ENCODE results near the gene DHDH. TPM values are rescaled to one million over a fixed set of nuclear protein-coding genes. Genes with fewer than 3 reads are reported as not detected.

DHDH gene
- polyA plus RNA-seq, 1 experiment = not detected

- DNase-seq (ENCODE audit: low read depth) = peak; percentile 51
- Histone ChIP-seq H3K36me3 (ENCODE audit: control insufficient read depth, insufficient read depth, low read length) (peaks cover 36% of the 10 kb centered on the region), H3K4me3 (ENCODE audit: low read depth, low read length) (no peak overlapping the region), H3K27me3 (ENCODE audit: control insufficient read depth, insufficient read depth, low read length) (no peaks in the 10 kb centered on the region)
- no peak for TF ChIP-seq CTCF (IDR thresholded peaks at IDR 0.05; ENCODE audit: insufficient read depth, low read depth, low read length)
- POLR2A ChIA-PET = interaction anchor here (0.6 kb wide), 1 partner anchor 145 kb away, joined by 5 read pairs; no protein-coding TSS in a partner anchor
- CTCF ChIA-PET = interaction anchor here (0.6 to 2.2 kb wide), 4 partner anchors 13 to 857 kb away, joined by 3 to 7 read pairs (median 4); no protein-coding TSS in a partner anchor
These were observed 56.3 kb downstream of the DHDH start for GRCh38 chr19:48989701-48990291.

DNA sequence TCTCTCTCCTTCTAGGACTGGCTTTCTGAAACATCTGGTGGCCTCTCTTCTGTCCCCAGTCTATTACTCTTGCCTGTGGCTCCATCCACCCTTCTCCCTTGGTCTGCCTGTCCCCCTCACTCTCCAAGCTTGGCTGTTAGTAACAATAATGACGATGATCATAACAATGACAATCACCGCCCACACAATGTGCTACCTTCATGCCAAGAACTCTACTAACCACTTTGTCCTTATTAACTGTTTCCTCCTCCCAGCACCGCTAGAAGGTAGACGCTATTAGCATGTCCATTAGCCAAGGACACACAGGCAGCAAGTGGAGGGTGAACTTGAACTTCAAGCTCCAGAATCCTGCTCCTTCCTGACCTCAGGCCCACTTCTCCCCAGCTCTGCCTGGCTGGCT, 56.9 kb downstream of the DHDH start:
- Histone ChIP-seq H3K36me3 (ENCODE audit: control insufficient read depth, insufficient read depth, low read length) (peaks cover 31% of the 10 kb centered on the region), H3K4me3 (ENCODE audit: low read depth, low read length) (no peak overlapping the region), H3K27me3 (ENCODE audit: control insufficient read depth, insufficient read depth, low read length) (no peaks in the 10 kb centered on the region)
- CTCF ChIA-PET = interaction anchor here (0.6 to 2.2 kb wide), 2 partner anchors 20 to 856 kb away, joined by 3 to 7 read pairs; no protein-coding TSS in a partner anchor
- no peak for DNase-seq (ENCODE audit: low read depth)
- no peak for TF ChIP-seq CTCF (IDR thresholded peaks at IDR 0.05; ENCODE audit: insufficient read depth, low read depth, low read length)
- POLR2A ChIA-PET = interaction anchor here (0.6 kb wide), 1 partner anchor 540 kb away, joined by 10 read pairs; no protein-coding TSS in a partner anchor

GRCh38 chr19:48991011-48991609, 57.6 kb downstream of the DHDH start:
- no peak for TF ChIP-seq CTCF (IDR thresholded peaks at IDR 0.05; ENCODE audit: insufficient read depth, low read depth, low read length)
- DNase-seq (ENCODE audit: low read depth) = no peak
- CTCF ChIA-PET = interaction anchor here (1.2 to 2.7 kb wide), 4 partner anchors 10 to 203 kb away, joined by 3 to 44 read pairs (median 6); no protein-coding TSS in a partner anchor
- Histone ChIP-seq H3K27me3 (ENCODE audit: control insufficient read depth, insufficient read depth, low read length) (no peaks in the 10 kb centered on the region), H3K36me3 (ENCODE audit: control insufficient read depth, insufficient read depth, low read length) (peaks cover 25% of the 10 kb centered on the region), H3K4me3 (ENCODE audit: low read depth, low read length) (peak overlapping the region; percentile 94)
- POLR2A ChIA-PET = interaction anchor here (0.6 kb wide), 1 partner anchor 539 kb away, joined by 10 read pairs; no protein-coding TSS in a partner anchor

GRCh38 chr19:48991873-48992580, 58.5 kb downstream of the DHDH start:
- no peaks in the 10 kb centered on the region for H3K27me3 ChIP-seq (ENCODE audit: control insufficient read depth, insufficient read depth, low read length)
- ChIA-PET CTCF (interaction anchor here (0.6 to 2.7 kb wide), 11 partner anchors 11 to 204 kb away, joined by 3 to 44 read pairs (median 4); no protein-coding TSS in a partner anchor), POLR2A (interaction anchor here (0.5 to 0.6 kb wide), 5 partner anchors 13 to 176 kb away, joined by 4 to 10 read pairs (median 9); no protein-coding TSS in a partner anchor)
- peaks cover 23% of the 10 kb centered on the region for H3K36me3 ChIP-seq (ENCODE audit: control insufficient read depth, insufficient read depth, low read length)
- H3K4me3 ChIP-seq (ENCODE audit: low read depth, low read length) = peak overlapping the region; percentile 94
- DNase-seq (ENCODE audit: low read depth) = no peak
- no peak for TF ChIP-seq CTCF (IDR thresholded peaks at IDR 0.05; ENCODE audit: insufficient read depth, low read depth, low read length)

All from BJ (cell line).